ENCODE data around the gene CUEDC1. TPM values are rescaled to one million over a fixed set of nuclear protein-coding genes. Genes with fewer than 3 reads are reported as not detected.
A peak's percentile ranks its signal among the peaks of the same experiment; 100 is the strongest.

Gene CUEDC1
- total and polyA plus RNA-seq, 2 of the 4 experiments (the other 2 are of a cell fraction) = 4.1 to 21.2 TPM

DNA sequence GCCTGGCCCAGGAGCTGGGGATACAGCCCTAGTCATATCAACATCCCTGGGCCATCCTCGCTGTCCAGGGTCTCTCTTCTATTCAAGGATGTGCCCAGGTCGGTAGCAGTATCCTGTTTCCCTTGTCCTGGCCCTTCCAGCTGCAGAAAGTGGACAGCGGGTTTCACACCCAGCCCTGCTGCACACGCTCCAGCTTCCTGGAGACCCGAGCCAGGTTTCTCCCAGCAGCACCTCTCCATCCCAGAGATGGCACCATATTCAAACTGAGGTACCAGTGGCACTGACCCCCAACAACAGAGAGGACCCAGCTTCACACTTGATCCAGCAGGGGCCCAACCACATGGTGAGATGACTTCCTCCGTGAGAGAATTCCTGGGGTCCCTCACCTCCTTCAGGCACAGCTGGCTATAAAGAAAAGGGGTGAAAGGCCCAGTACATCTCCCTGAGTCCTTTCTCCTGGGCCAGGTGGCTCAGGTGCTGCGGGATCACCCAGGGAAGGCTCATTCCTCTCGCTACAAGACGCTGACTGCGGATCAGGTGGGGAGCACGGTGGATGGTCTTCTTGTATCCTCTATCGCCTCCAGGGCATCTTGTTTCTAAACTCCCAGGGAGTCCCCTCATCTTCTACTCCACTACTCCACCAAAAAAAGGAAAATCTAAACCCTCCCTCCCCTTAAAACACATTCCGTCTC lies 1.4 kb downstream of the CUEDC1 start:
- Histone ChIP-seq H2AK9ac (replicated peaks; ENCODE audit: low read depth, low read length, poor library complexity) (peak overlapping the region; percentile 70), H3K4me1 (ENCODE audit: control insufficient read depth, insufficient read depth, low read length) (peaks cover 35% of the 10 kb centered on the region), H3K9me1 (ENCODE audit: insufficient read depth, low read length) (peaks cover 28% of the 10 kb centered on the region), H3K4me3 (ENCODE audit: insufficient read depth, low read depth, low read length) (peak overlapping the region; percentile 93), H2BK120ac (ENCODE audit: low read depth, low read length) (peak overlapping the region; percentile 84), H3K79me1 (ENCODE audit: low read depth in 1 of 2, low read length in 2 of 2) (peaks cover 23 to 57% of the 10 kb centered on the region in 2 experiments), H2BK15ac (ENCODE audit: low read depth, low read length) (peak overlapping the region; percentile 86), H3K36me3 (ENCODE audit: control insufficient read depth, insufficient read depth, low read length) (no peaks in the 10 kb centered on the region), H2AFZ (replicated peaks; ENCODE audit: low read length, poor library complexity) (peak overlapping the region; percentile 66), H4K20me1 (ENCODE audit: insufficient read depth, low read length) (0 out of 2 replicates have a peak, but pooled peaks cover 2% of the 10 kb centered on the region), H2AK5ac (ENCODE audit: low read depth, low read length) (peak overlapping the region; percentile 85), H3K14ac (replicated peaks; ENCODE audit: low read depth, low read length) (peak overlapping the region; percentile 96), H3K4me2 (ENCODE audit: low read depth, low read length) (peak overlapping the region; percentile 87), H3K9ac (ENCODE audit: low read depth, low read length) (peak overlapping the region; percentile 66), H3K56ac (ENCODE audit: extremely low read depth, insufficient read depth, low read length) (peak overlapping the region; percentile 97), H3K9me3 (ENCODE audit: control insufficient read depth, insufficient read depth, low read length) (no peaks in the 10 kb centered on the region), H2BK5ac (ENCODE audit: low read depth, low read length, poor library complexity, severe bottlenecking) (peak overlapping the region; percentile 59), H3K27me3 (ENCODE audit: control insufficient read depth, insufficient read depth, low read length) (no peaks in the 10 kb centered on the region), H4K5ac (ENCODE audit: low read depth, low read length) (peak overlapping the region; percentile 33; the same call in 1 of the 2 replicates), H3K18ac (ENCODE audit: low read depth, low read length) (peak overlapping the region; percentile 40), H3K4ac (ENCODE audit: low read depth, low read length) (peak overlapping the region; percentile 92), H4K91ac (ENCODE audit: insufficient read depth, low read depth, low read length) (peak overlapping the region; percentile 94), H4K8ac (ENCODE audit: low read depth in 2 of 2, low read length in 2 of 2) (peak overlapping the region; percentile 82 to 83), H3K23ac (ENCODE audit: low read depth, low read length) (peak overlapping the region; percentile 92), H3K27ac (ENCODE audit: insufficient read depth, low read length) (peak overlapping the region; percentile 79), H2BK20ac (ENCODE audit: low read depth, low read length) (peak overlapping the region; percentile 83)
- in situ Hi-C loops (cut with MboI; ENCODE audit: low sequenced_read_pairs) = no loop called here
- DNase-seq (no peak), ATAC-seq (ENCODE audit: low read depth) (no peak)
- no TSS peak for BruUV-seq (replicated peaks)
- intact Hi-C loops (cut with micrococcal nuclease) = loop anchor here (2.0 kb wide), 1 partner anchor 79 kb away; no protein-coding TSS in a partner anchor
- CTCF ChIA-PET = interaction anchor here (0.5 to 1.2 kb wide), 6 partner anchors 19 to 98 kb away, joined by 3 to 5 read pairs (median 4); no protein-coding TSS in a partner anchor
- dilution Hi-C loops (cut with HindIII; ENCODE audit: low sequenced_read_pairs, unreplicated experiment) = no loop called here
- POLR2A ChIA-PET (ENCODE audit: unreplicated experiment) = interaction anchor here (0.6 to 2.5 kb wide), 5 partner anchors 30 to 84 kb away, joined by 3 to 15 read pairs (median 3); partner anchors contain the start of gene SRSF1
- 67% methylated on average over 4 of the region's 13 CpGs; no CpG with 5 or more reads in 1 of the 2 experiments for WGBS, 2 experiments (ENCODE audit: extremely low coverage in 2 of 2, insufficient read length in 1 of 2)
- TF ChIP-seq RCOR1 (IDR thresholded peaks at IDR 0.05; ENCODE audit: insufficient replicate concordance, low read length) = no peak
- no peak for TF ChIP-seq BHLHE40 (IDR thresholded peaks at IDR 0.05; ENCODE audit: low read depth, low read length)
- no peak for TF ChIP-seq CHD1 (IDR thresholded peaks at IDR 0.05; ENCODE audit: low read depth, low read length)
- TF ChIP-seq, protein P1, sequence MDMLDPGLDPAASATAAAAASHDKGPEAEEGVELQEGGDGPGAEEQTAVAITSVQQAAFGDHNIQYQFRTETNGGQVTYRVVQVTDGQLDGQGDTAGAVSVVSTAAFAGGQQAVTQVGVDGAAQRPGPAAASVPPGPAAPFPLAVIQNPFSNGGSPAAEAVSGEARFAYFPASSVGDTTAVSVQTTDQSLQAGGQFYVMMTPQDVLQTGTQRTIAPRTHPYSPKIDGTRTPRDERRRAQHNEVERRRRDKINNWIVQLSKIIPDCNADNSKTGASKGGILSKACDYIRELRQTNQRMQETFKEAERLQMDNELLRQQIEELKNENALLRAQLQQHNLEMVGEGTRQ (IDR thresholded peaks at IDR 0.05; ENCODE audit: low read depth, low read length) = no peak
- TF ChIP-seq CEBPB (IDR thresholded peaks at IDR 0.05; ENCODE audit: low read depth, low read length) = no peak
- no peak for TF ChIP-seq RFX5 (IDR thresholded peaks at IDR 0.05; ENCODE audit: low read depth, low read length)
- TF ChIP-seq RAD21 (IDR thresholded peaks at IDR 0.05; ENCODE audit: low read length) = no peak
- TF ChIP-seq POLR2A (IDR thresholded peaks at IDR 0.05; ENCODE audit: low read depth, low read length) = no peak
- TF ChIP-seq NFE2L2 (IDR thresholded peaks at IDR 0.05; ENCODE audit: low read depth, low read length) = no peak
- no peak for TF ChIP-seq SMC3 (IDR thresholded peaks at IDR 0.05; ENCODE audit: low read depth, low read length)
- TF ChIP-seq, protein P2, sequence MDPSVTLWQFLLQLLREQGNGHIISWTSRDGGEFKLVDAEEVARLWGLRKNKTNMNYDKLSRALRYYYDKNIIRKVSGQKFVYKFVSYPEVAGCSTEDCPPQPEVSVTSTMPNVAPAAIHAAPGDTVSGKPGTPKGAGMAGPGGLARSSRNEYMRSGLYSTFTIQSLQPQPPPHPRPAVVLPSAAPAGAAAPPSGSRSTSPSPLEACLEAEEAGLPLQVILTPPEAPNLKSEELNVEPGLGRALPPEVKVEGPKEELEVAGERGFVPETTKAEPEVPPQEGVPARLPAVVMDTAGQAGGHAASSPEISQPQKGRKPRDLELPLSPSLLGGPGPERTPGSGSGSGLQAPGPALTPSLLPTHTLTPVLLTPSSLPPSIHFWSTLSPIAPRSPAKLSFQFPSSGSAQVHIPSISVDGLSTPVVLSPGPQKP (IDR thresholded peaks at IDR 0.05; ENCODE audit: borderline replicate concordance, low read depth, low read length) = no peak
- TF ChIP-seq MXI1 (IDR thresholded peaks at IDR 0.05; ENCODE audit: borderline replicate concordance, low read depth, low read length) = no peak
- TF ChIP-seq MAZ (IDR thresholded peaks at IDR 0.05; ENCODE audit: borderline replicate concordance, low read depth, low read length) = no peak
- TF ChIP-seq FOS (IDR thresholded peaks at IDR 0.05; ENCODE audit: low read depth, low read length) = no peak

Data from IMR-90 (cell line).